ENCODE results near the gene C6orf120. TPM values are rescaled to one million over a fixed set of nuclear protein-coding genes. Genes with fewer than 3 reads are reported as not detected.

C6orf120 gene
- total and polyA plus RNA-seq, 4 donors, result 4.3 to 23.9 (median 21.9) TPM

DNA sequence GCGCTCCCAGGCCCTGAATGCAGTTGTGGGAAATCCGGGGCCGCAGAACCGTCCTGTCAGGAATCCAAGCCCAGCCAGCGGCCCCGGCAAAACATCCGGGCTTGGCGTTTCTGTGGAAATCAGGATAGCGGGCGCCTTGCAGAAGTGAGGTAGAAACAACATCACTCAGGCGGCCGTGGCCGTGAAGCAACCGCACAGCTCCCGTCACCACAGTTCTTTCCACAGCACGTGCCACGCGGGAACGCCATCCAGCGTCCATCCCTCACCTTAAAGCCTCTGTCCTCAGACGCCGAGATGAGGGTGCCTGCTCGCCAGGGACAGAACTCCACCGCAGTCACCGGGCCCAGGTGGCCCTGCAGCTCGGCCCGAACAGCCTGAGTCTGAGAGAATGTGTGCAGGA lies 34.2 kb upstream of the C6orf120 start:
- Histone ChIP-seq H3K9me3 (ENCODE audit: control insufficient read depth in 4 of 4, insufficient read depth in 3 of 4, low read length in 3 of 4) (no peaks in the 10 kb centered on the region), H3K4me3 (no peak overlapping the region), H3K27me3 (ENCODE audit: control insufficient read depth in 3 of 3, insufficient read depth in 3 of 3, low read length in 2 of 3) (no peaks in the 10 kb centered on the region), H3K4me1 (ENCODE audit: control insufficient read depth in 5 of 5, insufficient read depth in 5 of 5, low read length in 5 of 5) (peaks cover 0 to 3% (median 0%) of the 10 kb centered on the region in 5 donors), H3K36me3 (ENCODE audit: control insufficient read depth in 4 of 4, insufficient read depth in 4 of 4, low read length in 4 of 4) (peaks cover 0 to 26% (median 13%) of the 10 kb centered on the region in 4 donors), H3K9ac (ENCODE audit: insufficient read depth in 1 of 2, low read length in 2 of 2) (no peak overlapping the region), H3K27ac (ENCODE audit: low read depth in 1 of 2, low read length in 1 of 2) (no peak overlapping the region)
- TF ChIP-seq, protein P1, sequence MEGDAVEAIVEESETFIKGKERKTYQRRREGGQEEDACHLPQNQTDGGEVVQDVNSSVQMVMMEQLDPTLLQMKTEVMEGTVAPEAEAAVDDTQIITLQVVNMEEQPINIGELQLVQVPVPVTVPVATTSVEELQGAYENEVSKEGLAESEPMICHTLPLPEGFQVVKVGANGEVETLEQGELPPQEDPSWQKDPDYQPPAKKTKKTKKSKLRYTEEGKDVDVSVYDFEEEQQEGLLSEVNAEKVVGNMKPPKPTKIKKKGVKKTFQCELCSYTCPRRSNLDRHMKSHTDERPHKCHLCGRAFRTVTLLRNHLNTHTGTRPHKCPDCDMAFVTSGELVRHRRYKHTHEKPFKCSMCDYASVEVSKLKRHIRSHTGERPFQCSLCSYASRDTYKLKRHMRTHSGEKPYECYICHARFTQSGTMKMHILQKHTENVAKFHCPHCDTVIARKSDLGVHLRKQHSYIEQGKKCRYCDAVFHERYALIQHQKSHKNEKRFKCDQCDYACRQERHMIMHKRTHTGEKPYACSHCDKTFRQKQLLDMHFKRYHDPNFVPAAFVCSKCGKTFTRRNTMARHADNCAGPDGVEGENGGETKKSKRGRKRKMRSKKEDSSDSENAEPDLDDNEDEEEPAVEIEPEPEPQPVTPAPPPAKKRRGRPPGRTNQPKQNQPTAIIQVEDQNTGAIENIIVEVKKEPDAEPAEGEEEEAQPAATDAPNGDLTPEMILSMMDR (IDR thresholded peaks at IDR 0.05; ENCODE audit: control extremely low read depth, extremely low read depth), result no peak
- ATAC-seq (ENCODE audit: insufficient read depth, low FRiP score) (no peak), DNase-seq (no peak)
- WGBS, 2 donors, result 98% methylated on average over 27 of the region's 27 CpGs

DNA sequence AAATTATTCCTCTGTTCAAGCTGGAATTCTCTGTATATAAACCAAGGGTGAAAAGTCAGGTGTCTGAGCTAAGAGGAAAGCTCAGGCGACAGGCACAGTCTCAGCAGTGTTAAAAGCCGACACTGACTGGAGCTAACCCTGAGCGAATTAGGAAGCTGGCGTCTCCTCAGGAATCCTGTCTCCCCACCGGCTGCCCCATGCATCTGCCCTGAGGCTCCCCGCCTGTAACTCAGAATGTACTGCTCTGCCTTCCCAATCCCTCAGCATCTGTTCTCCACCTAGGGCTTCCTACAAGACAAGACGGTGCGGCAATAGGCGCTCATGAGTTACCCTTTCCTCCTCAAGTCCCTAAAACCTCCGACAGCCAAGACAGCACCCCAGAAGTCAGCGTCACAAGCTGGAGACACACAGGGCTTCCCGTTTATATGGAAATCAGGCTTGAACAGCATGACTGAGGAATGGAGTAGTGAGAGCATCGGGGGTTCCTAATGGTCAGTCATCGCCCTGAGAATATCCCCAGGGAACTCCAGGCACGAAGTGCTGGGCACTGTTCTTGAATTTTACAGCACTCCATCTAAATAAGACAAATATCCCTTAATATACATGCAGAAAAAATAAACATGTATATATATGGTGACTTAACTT lies 33.6 kb upstream of the C6orf120 start:
- Histone ChIP-seq H3K27me3 (ENCODE audit: control insufficient read depth in 3 of 3, insufficient read depth in 3 of 3, low read length in 2 of 3) (no peaks in the 10 kb centered on the region), H3K36me3 (ENCODE audit: control insufficient read depth in 4 of 4, insufficient read depth in 4 of 4, low read length in 4 of 4) (peaks cover 0 to 24% (median 12%) of the 10 kb centered on the region in 4 donors), H3K9ac (ENCODE audit: insufficient read depth in 1 of 2, low read length in 2 of 2) (no peak overlapping the region), H3K9me3 (ENCODE audit: control insufficient read depth in 4 of 4, insufficient read depth in 3 of 4, low read length in 3 of 4) (no peaks in the 10 kb centered on the region), H3K4me3 (no peak overlapping the region), H3K27ac (ENCODE audit: low read depth in 1 of 2, low read length in 1 of 2) (no peak overlapping the region), H3K4me1 (ENCODE audit: control insufficient read depth in 5 of 5, insufficient read depth in 5 of 5, low read length in 5 of 5) (peaks cover 0 to 3% (median 0%) of the 10 kb centered on the region in 5 donors)
- ATAC-seq (ENCODE audit: insufficient read depth, low FRiP score) (no peak), DNase-seq (no peak)
- 91 to 93% methylated on average over 15 of the region's 15 CpGs for WGBS, 2 donors
- TF ChIP-seq, protein P1 (IDR thresholded peaks at IDR 0.05; ENCODE audit: control extremely low read depth, extremely low read depth), result no peak

DNA sequence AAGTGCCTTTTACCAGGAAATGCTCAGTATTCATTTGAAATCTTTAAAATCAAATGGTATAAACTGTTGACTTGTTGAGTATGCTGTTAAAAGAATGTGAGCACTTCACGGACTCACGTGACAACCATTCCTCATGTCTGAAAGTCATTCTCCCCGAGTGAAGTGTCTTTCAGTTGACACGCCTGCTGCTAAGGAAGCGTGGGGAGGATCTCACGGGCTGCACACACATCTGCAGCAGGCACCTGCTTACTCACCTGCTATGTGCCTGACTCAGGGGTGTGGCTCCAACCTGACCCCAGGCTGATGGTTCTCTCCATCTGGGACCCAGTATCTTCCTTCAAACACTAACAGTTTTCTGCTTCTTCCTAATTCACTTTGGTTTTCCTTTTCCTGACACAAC lies 32.8 kb upstream of the C6orf120 start:
- WGBS, 2 donors, result 74 to 93% methylated on average over 6 of the region's 6 CpGs
- DNase-seq (no peak), ATAC-seq (ENCODE audit: insufficient read depth, low FRiP score) (no peak)
- Histone ChIP-seq H3K9ac (ENCODE audit: insufficient read depth in 1 of 2, low read length in 2 of 2) (no peak overlapping the region), H3K27ac (ENCODE audit: low read depth in 1 of 2, low read length in 1 of 2) (peak overlapping the region; percentile 33 to 60), H3K4me1 (ENCODE audit: control insufficient read depth in 5 of 5, insufficient read depth in 5 of 5, low read length in 5 of 5) (peaks cover 0 to 3% (median 0%) of the 10 kb centered on the region in 5 donors), H3K36me3 (ENCODE audit: control insufficient read depth in 4 of 4, insufficient read depth in 4 of 4, low read length in 4 of 4) (peaks cover 0 to 17% (median 11%) of the 10 kb centered on the region in 4 donors), H3K27me3 (ENCODE audit: control insufficient read depth in 3 of 3, insufficient read depth in 3 of 3, low read length in 2 of 3) (no peaks in the 10 kb centered on the region), H3K9me3 (ENCODE audit: control insufficient read depth in 4 of 4, insufficient read depth in 3 of 4, low read length in 3 of 4) (no peaks in the 10 kb centered on the region), H3K4me3 (no peak overlapping the region)
- TF ChIP-seq, protein P1 (IDR thresholded peaks at IDR 0.05; ENCODE audit: control extremely low read depth, extremely low read depth), result no peak
